DMS114 treated with DMSO at 0.1 percent for 48 hours (cell line): Measurements from ENCODE around the gene ERP27.

Experiments
- DNase-seq: peaks from one replicate; lab custom pipeline; 2025; ENCODE audit not compliant: unreplicated experiment; lab: John Stamatoyannopoulos, UW

ERP27 gene

GRCh38 chr12:14871886-14872285, 66.5 kb downstream of the ERP27 start:
- DNase-seq = no peak

GRCh38 chr12:14871247-14871646, 67.1 kb downstream of the ERP27 start:
- DNase-seq = no peak

DNA sequence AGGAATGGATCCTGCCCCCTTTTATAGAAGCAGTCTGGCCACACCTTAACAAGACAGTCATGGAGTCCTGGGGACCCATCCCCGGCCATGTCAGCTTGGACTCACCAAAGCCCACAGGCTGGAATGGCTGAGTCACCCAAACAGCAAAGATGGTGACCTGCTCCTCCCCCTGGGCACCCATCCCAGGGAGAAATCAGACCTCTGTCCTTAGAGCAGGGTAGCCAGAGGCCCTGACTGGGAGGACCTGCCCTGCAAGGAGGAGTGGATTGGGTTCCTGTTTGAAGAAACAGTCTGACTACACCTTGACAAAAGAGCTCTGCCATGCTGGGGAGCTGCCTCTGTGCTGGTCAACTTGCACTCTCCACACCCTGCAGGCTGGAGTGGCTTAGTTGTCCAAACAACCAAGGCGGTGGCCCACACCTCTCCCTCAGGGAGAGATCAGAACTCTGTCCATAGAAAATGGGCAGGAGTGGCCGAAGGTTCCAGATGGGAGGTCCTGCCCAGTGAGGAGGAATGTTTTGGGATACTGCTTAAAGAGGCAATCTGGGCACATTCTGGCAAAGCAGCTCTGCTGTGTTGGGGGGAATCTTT, 69.3 kb downstream of the ERP27 start:
- no peak for DNase-seq
